NCI-H510A (cell line): ENCODE measurements around the gene CCL4L2.
"Not testable (repeated sequence)": the region's sequence is repeated elsewhere in the genome, so short reads cannot be mapped to it uniquely, and the experiment has no call there.

Source experiments
- DNase-seq: peaks from one replicate; lab custom pipeline; 2025; lab: John Stamatoyannopoulos, UW

CCL4L2 gene

DNA sequence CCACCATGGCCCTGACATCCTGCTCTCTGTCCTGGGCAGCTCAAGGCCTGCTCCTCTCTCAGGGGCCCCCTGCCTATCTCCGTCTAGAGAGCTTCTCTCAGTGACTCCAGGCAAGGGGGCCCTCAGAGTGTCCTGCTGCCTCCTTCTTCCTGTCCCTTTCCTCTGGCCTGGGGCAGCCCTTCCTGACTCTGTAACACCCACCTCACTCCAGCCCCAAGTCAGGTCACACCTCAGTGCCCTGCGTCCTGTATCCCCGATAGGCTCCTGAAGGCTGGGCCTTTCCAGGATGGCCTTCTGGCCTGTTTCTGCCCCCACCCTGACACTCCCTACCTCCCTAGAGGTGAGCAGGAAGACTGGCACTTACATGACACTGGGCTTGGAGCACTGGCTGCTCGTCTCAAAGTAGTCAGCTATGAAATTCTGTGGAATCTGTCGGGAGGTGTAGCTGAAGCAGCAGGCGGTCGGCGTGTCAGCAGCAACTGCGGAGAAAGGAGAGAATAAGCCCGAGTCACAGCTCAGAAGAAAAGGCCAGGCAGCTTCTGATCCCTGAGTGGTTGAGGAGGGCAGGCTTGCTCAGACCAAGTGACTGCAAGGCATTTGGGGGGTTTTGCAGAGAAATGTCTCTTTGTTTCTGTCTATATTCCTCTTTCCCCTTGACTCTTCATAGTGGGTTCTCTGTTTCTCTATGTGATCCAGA is 15.3 kb upstream of the CCL4L2 start:
- DNase-seq: no peak

DNA sequence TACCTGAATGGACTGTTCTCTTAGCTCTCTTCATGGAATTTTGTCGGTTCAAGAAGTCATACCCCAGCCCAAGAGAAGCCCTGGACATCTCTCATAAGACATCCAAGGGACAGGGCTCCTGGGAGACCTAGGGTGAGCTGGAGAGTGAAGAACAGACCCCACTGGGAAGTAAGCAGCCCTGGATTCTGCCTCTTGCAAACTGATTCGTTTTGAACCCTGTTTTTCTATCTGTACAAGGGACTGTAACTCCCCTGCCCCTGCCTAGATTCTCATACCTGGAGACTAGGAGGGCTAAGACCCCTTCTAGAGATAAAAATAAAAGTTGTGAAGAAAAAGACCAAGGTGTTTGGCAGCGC is 14.8 kb upstream of the CCL4L2 start:
- no peak for DNase-seq

GRCh38 chr17:36197387-36197703 is 13.5 kb upstream of the CCL4L2 start:
- DNase-seq: no peak

- no peak for DNase-seq
These were observed 11.9 kb upstream of the CCL4L2 start for GRCh38 chr17:36198831-36199465.

DNA sequence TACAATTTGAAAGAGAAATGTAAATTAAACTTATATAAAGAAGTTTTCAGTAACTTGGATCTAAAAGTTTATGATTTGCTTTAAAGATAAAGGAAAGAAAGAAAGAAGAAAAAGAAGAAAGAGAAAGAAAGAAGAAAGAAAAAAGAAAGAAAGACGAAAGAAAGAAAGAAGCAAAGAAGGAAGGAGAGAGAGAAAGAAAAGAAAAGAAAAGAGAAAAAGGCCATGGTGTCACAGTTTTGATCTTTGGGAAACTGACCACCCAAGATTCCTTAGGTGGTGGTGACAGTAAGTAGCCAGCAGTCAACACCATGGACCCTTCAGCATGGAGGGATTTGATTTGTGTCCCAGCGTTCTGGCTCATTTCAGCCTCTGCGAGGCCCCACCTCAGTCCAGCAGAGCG is 9.8 kb upstream of the CCL4L2 start:
- not testable (repeated sequence) for DNase-seq

GRCh38 chr17:36201506-36201905 is 9.4 kb upstream of the CCL4L2 start:
- not testable (repeated sequence) for DNase-seq

DNA sequence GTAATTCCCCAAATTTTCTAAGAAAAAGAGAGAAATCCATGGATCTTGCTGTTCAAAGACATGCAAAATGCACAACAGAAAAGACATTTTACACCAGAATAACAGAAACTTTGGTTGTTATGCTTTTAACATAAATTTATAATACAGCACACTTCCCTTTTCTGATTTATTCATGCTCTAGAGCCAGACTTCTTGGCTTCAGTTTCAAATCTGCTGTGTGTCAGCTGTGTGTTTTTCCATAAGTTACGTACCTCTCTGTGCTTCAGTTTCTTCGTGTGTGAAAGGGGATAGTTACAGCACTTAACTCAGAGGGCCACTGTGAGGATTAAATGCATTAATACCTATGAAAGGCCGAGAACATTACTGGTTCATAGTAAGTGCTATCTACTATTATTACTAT is 7.5 kb upstream of the CCL4L2 start:
- DNase-seq: no peak

DNA sequence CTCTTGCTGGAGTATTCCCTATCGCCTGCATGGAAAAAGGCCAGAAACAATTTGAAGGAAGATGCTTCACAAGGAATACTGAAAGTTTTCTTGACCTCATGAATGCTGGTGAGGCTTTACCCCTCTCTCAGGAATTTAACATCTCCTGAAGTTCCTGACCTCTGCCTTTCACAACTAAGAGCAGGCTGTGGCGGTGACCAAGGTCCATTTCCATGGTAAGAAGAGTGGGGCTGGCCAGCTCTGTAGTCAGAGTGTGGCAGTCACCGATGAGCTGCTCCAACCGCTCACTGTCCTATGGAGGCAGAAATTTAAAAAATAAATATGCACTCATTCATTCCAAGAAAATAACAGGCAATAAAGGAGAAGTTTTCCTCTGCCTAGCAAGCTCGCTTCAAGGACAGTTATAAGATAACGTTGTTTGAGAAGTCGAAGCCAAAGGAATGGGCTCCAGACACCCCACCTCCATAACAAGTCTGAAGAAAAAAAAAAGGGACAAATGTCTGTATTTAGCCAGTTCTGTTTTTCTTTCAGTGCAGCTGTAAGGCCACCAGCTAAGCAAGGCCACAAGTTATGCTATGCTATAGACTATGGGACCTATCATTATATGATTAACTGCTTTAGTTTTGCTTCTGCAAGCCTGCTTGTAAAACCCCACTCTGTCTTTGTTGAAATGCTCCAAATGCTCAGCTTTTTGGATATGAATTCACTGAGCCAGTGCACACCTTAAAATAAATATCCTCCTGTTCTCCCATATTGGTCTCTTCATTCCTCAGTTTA is 6.0 kb upstream of the CCL4L2 start:
- no peak for DNase-seq

DNA sequence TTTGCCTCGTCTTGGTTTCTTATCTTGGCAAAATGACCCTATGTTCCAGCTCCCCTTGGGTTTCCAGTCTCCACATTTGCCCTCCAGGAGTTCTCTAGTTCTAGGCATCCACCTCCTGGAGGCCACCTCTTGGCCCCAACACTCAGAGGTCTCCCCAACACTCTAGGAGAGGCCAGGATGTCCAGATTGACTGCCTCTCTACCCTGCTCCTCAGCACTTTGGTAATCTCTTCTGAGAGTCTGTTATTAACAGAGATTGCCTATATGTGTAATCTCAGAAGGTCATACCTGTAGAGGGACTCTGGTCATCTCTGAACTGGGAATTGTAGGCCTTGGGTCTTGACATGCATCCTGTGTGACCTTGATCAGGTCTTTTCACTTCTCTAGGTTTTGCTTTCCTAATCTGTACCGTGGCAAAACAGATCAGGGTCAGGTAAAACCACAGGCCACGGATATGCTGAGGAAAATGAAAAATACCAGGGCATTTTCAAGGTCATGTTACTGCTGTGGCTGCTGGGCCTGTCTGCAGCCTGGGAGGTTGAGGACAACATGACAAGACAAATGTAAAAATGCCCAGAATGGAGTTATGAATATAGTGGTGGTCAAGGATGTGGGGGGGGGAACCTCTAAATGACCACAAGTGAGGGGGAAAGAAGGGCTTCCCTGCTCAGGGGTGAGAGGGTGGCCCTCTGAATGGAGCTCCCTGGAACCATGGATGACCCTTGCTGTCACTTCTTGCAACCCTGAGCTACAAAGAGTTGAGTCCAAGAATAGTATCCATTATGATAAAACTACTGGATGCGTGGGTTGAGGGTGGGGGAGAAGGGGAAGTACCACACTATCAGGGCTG is 5.0 kb upstream of the CCL4L2 start:
- no peak for DNase-seq

DNA sequence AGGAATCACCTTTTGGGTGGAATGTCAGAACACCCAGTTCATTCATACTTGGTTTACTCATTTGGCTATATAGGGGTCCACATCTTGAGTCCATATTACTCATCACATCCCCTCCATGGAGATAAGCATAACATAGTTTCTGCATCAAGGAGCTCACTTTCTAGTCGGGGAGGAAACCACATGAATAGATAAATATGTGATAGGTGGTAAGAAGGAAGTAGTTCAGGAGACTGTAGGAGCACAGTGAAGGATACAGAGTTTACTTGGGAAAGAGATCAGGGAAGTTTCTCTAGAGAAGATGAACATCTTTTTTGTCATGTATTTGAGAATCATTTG is 4.4 kb upstream of the CCL4L2 start:
- not testable (repeated sequence) for DNase-seq

DNA sequence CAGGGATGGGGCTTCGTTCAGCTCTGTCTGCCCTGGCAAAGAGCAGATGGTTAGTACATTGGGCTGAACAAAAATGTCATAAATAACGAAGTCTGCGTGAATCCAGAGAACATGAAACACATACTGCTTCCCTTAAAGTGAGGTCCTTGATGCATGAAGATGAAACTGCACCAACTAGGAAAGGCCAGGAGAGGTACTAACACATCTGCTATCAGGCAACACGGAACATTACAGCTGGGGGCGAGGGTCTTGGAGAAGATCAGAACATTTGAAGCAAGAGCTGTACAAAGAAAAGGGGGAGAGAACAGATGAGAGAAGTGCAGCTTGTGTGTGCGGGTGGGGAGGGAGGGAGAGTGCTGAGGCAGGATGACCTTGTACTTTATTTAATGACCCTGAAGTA is 3.5 kb upstream of the CCL4L2 start:
- DNase-seq: not testable (repeated sequence)

- DNase-seq: no peak
These were observed 1.3 kb upstream of the CCL4L2 start for GRCh38 chr17:36209575-36209974.

DNA sequence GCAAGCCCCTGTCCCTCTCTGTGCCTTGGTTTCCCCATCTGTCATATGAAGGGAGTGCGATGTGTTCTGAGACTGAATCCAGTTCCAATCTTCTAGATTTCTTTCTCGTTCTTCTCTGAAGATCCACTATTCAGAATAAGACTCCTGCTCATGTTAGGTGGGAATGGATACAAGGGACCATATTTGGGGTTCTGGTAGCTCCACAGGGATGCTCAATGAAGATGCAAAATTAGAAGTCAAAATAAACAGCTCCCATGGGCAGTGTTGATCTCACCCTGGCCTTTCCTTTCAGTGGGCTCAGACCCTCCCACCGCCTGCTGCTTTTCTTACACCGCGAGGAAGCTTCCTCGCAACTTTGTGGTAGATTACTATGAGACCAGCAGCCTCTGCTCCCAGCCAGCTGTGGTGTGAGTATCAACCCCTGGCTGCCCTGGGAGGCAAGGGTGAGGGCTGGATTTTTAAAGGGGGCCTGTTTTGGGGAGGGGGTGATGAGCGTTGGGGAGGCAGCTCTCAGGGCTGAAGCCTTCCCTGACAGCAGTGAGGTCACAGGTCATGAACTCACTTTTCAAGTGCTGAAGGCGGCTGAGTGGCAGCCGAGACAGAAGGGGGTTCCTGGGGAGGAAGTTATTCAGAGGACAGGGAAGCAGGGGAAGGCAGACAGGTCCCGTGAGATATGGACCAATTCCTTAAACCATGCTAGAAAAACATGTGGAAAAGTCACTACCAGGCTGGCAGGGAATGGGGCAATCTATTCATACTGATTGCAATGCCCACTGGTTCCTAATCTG is 815 bp downstream of the CCL4L2 start:
- not testable (repeated sequence) for DNase-seq

GRCh38 chr17:36212272-36212605 is 1.4 kb downstream of the CCL4L2 start:
- DNase-seq: no peak

DNA sequence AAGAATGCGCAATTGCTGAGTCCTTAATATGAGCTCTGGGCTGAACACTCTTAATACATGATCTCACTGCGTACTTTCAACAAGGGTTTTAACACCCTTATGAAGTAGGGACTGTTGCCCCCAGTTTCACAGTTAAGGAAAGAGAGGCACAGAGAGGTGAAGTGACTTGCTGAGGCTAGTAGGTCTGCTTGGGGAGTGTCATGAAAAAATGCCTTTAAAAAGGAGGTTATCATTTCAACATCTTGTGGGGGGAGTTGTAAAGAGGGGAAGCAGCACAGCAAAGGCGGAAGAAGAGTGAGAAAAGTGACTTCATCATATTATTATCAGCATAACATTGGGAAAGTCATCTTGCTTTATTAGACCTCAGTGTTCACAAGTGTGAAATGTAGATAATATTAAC is 2.1 kb downstream of the CCL4L2 start:
- no peak for DNase-seq

DNA sequence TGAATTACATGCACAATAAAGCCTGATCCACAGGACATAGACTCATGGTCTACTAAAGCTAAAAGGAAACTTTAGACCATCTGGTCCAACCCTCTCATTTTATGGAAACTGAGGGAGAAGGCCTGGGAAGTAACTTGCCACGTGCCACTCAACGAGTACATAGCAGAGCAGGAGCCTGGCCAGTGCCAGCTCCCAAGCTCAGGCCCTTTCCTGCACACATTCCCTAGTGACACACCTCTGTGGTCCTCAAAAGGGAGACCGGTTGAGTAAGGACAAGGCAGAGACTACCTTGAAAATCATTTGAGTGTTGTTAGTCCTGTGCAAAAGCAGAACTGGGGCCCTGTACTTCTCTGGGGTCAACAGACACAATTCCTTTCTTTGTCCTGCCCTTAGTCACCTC is 2.8 kb downstream of the CCL4L2 start:
- DNase-seq: no peak

- no peak for DNase-seq
These were observed 4.1 kb downstream of the CCL4L2 start for GRCh38 chr17:36214918-36215317.

DNA sequence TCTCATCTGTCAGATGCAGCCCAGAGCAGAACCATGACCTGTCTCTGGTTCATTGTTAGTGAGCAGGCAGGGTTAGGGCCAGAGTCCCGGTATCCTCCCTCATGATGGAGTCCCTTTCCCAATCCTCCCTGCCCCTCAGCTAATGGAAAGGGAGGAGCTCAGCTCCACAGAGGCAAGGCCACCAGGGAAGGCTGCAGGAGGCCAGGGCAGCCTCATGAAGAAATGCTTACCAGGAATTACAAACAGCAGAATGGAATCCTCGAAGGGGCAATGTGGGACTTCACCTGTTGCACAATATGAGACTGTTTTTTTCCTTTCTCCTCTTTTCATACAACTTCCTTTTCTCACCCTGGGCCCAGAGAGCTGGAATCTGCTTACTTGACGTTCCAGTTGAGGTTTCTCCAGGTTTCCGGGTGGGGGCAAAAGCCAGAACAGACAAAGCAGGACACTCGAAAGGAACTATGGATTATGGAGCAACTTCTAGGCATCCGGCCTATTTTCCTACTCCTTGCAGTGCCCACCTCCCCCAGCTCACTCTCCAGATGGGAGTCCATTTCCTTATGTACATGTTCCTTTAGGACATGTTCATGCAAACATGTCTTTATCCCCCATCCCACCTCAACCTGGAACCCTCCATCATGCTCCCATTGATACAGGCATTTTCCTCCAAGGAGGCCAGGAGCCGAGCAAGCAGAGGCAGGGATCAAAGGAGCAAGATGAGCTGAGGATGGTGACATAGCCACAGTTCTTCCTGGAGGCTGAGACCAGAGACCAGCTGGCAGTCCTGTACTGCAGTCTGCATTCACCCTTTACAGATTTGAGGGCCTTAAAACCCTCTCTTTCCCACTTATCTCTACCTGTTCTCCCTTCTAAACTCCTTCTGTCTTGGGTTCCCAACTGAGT is 4.8 kb downstream of the CCL4L2 start:
- DNase-seq: not testable (repeated sequence)

- DNase-seq: not testable (repeated sequence)
These were observed 8.7 kb downstream of the CCL4L2 start for GRCh38 chr17:36219556-36219955.

DNA sequence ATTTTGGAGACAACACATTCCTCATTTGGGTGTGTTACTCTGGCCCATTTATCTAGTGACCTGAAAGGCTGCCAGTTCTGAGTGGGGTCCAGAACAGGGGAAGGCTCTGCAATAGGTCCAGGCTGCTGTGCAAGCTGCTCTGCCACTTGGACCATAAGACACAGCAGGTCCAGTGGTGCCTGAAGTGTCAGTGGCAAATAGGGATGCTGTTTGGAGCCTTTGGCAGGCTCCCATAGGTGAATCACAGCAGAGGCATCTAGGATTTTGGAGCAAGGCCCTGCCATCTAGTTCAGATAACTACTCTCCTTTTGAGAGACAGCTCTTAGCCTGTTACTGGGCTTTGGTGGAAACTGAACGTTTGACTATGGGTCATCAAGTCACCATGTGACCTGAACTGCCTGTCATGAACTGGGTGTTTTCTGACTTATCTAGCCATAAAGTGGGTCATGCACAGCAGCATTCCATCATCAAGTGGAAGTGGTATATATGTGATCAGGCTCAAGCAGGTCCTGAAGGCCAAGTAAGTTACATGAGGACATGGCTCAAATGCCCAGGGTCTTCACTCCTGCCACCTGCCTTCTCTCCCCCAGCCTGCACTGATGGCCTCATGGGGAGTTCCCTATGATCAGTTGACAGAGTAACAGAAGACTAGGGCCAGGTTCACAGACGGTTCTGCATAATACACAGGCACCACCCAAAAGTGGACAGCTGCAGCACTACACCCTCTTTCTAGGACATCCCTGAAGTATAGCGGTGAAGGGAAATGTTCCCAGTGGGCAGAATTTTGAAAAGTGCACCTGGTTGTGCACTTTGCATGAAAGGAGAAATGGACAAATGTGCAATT is 10.1 kb downstream of the CCL4L2 start:
- not testable (repeated sequence) for DNase-seq
